CD4-positive, alpha-beta T cell (primary cell): ENCODE measurements around the gene RIOX2. TPM values are rescaled to one million over a fixed set of nuclear protein-coding genes. Genes with fewer than 3 reads are reported as not detected.

Source experiments
- ATAC-seq: fragments of 200-7000 bp; cut with Tn5 transposase; one replicate; pipeline ENCODE4 v1.10.0; 2022; ENCODE audit warnings: mild to moderate bottlenecking; ENCODE audit not compliant: poor library complexity
- CTCF ChIA-PET: fragments of 350-600 bp; sonication (Branson Sonifier 250); formaldehyde crosslinking; loops from one replicate; lab custom pipeline; 2021; ENCODE audit warnings: antibody characterized with exemption, inconsistent platforms; lab: Charles Lee
- POLR2A ChIA-PET: fragments of 350-600 bp; sonication (Branson Sonifier 250); formaldehyde crosslinking; loops from one replicate; lab custom pipeline; 2021; ENCODE audit warnings: antibody characterized with exemption, inconsistent platforms; lab: Charles Lee
- DNase-seq, 14 experiments: peaks; one replicate each; pipeline ENCODE4 v3.0.0-alpha.2; 2013 to 2020; ENCODE audit warnings: mixed read lengths in 2 of 14
- H3K27ac ChIP-seq, 2 donors: one replicate each; pipeline versions ENCODE4 v1.5.1 to v1.7.0; 2013; ENCODE audit warnings: low read length in 2 of 2, low read depth in 1 of 2, mild to moderate bottlenecking in 1 of 2
- H3K27me3 ChIP-seq, 2 experiments: 1 replicate in 1 of 2; 2 replicates in 1 of 2; pipeline versions ENCODE4 v1.6.1 to v1.7.0; 2013; ENCODE audit warnings: low read length in 2 of 2, control low read depth in 1 of 2, mild to moderate bottlenecking in 1 of 2, moderate library complexity in 1 of 2; ENCODE audit not compliant: insufficient read depth in 2 of 2, control insufficient read depth in 1 of 2
- H3K36me3 ChIP-seq: one replicate; pipeline ENCODE4 v1.6.1; 2013; ENCODE audit warnings: low read length, control low read depth; ENCODE audit not compliant: insufficient read depth
- H3K4me1 ChIP-seq: one replicate; pipeline ENCODE4 v1.6.1; 2013; ENCODE audit warnings: low read length, control low read depth; ENCODE audit not compliant: insufficient read depth
- H3K4me3 ChIP-seq: one replicate; pipeline ENCODE4 v1.5.1; 2013; ENCODE audit warnings: mild to moderate bottlenecking, low read length, moderate library complexity
- H3K9me3 ChIP-seq, 2 experiments: 1 replicate in 1 of 2; 2 replicates in 1 of 2; pipeline versions ENCODE4 v1.6.1 to v1.7.0; 2013; ENCODE audit warnings: low read length in 2 of 2, mild to moderate bottlenecking in 2 of 2, control low read depth in 1 of 2, moderate library complexity in 1 of 2; ENCODE audit not compliant: control insufficient read depth in 1 of 2, insufficient read depth in 1 of 2
- H3K27ac Mint-ChIP-seq: one replicate; pipeline ENCODE4 v1.8.0; 2020; ENCODE audit warnings: mixed read lengths
- H3K27me3 Mint-ChIP-seq: one replicate; pipeline ENCODE4 v1.8.0; 2021; ENCODE audit warnings: mixed read lengths
- H3K36me3 Mint-ChIP-seq: one replicate; pipeline ENCODE4 v1.8.0; 2021; ENCODE audit warnings: low read depth, mixed read lengths
- H3K4me1 Mint-ChIP-seq: one replicate; pipeline ENCODE4 v1.8.0; 2021; ENCODE audit warnings: low read depth, mixed read lengths
- H3K4me3 Mint-ChIP-seq: one replicate; pipeline ENCODE4 v1.8.0; 2020; ENCODE audit warnings: mild to moderate bottlenecking, mixed read lengths
- H3K9me3 Mint-ChIP-seq: one replicate; pipeline ENCODE4 v1.8.0; 2020; ENCODE audit warnings: mixed read lengths
- CTCF ChIP-seq: fragments of 200-600 bp; IDR thresholded peaks from one replicate; pipeline ENCODE4 v1.8.0; 2022; ENCODE audit warnings: antibody characterized with exemption, mild to moderate bottlenecking
- intact Hi-C, 2 experiments: fragments of 100-400 bp; cut with DNase I in 1 of 2; cut with micrococcal nuclease in 1 of 2; formaldehyde crosslinking; loops; one replicate each; pipeline versions ENCODE4 v1.15.1 to v1.9.0; 2023 to 2025; cut with DNase I, micrococcal nuclease
- total RNA-seq, 174 experiments: library from RNA in 2 of 174; stranded (reverse) in 2 of 174; gene quantifications; one replicate each; pipeline ENCODE4 v1.2.3 and lab custom pipeline; 2021 to 2026

The RIOX2 gene
- total RNA-seq, 2 experiments from 2014 or later: 13.1 to 13.5 TPM

- peaks cover 84% of the 10 kb centered on the region for H3K36me3 ChIP-seq
- no peak for TF ChIP-seq CTCF
- H3K36me3 Mint-ChIP-seq: peaks cover 85% of the 10 kb centered on the region
- H3K4me3 Mint-ChIP-seq: no peak overlapping the region
- H3K27ac Mint-ChIP-seq: no peak overlapping the region
- no peaks in the 10 kb centered on the region for H3K9me3 Mint-ChIP-seq
- ATAC-seq (no peak), DNase-seq (no peak)
- POLR2A ChIA-PET: interaction anchor here (1.5 kb wide), 1 partner anchor 8 kb away, joined by 3 read pairs; no protein-coding TSS in a partner anchor
- no peaks in the 10 kb centered on the region for H3K27me3 Mint-ChIP-seq
- H3K27ac ChIP-seq: no peak overlapping the region
- CTCF ChIA-PET: no interaction called here
- H3K4me1 Mint-ChIP-seq: peaks cover 23% of the 10 kb centered on the region
- intact Hi-C loops: no loop called here
- peaks cover 10% of the 10 kb centered on the region for H3K4me1 ChIP-seq
- H3K9me3 ChIP-seq: no peaks in the 10 kb centered on the region
- no peak overlapping the region for H3K4me3 ChIP-seq
- no peaks in the 10 kb centered on the region for H3K27me3 ChIP-seq
These were observed 13.4 kb downstream of the RIOX2 start for GRCh38 chr3:97958796-97959195.

- Histone ChIP-seq H3K27ac (no peak overlapping the region), H3K27me3 (no peaks in the 10 kb centered on the region), H3K36me3 (peaks cover 84% of the 10 kb centered on the region), H3K4me1 (peaks cover 9% of the 10 kb centered on the region), H3K9me3 (no peaks in the 10 kb centered on the region), H3K4me3 (no peak overlapping the region)
- intact Hi-C loops: no loop called here
- ATAC-seq (no peak), DNase-seq (no peak)
- H3K36me3 Mint-ChIP-seq: peaks cover 85% of the 10 kb centered on the region
- H3K4me1 Mint-ChIP-seq: peaks cover 19% of the 10 kb centered on the region
- H3K27me3 Mint-ChIP-seq: no peaks in the 10 kb centered on the region
- no peaks in the 10 kb centered on the region for H3K9me3 Mint-ChIP-seq
- no peak overlapping the region for H3K4me3 Mint-ChIP-seq
- H3K27ac Mint-ChIP-seq: no peak overlapping the region
- TF ChIP-seq CTCF: no peak
- ChIA-PET CTCF (no interaction called here), POLR2A (no interaction called here)
These were observed 13.8 kb downstream of the RIOX2 start for GRCh38 chr3:97958396-97958795.

GRCh38 chr3:97957617-97958311, 14.5 kb downstream of the RIOX2 start:
- no peak for ATAC-seq
- intact Hi-C loops: no loop called here
- no peak overlapping the region for H3K4me3 Mint-ChIP-seq
- CTCF ChIA-PET: no interaction called here
- H3K4me1 Mint-ChIP-seq: peaks cover 17% of the 10 kb centered on the region
- no peak overlapping the region for H3K27ac ChIP-seq
- peaks cover 84% of the 10 kb centered on the region for H3K36me3 ChIP-seq
- peaks cover 4% of the 10 kb centered on the region for H3K4me1 ChIP-seq
- H3K9me3 ChIP-seq: no peaks in the 10 kb centered on the region
- DNase-seq: no peak
- H3K27ac Mint-ChIP-seq: no peak overlapping the region
- TF ChIP-seq CTCF: no peak
- peaks cover 90% of the 10 kb centered on the region for H3K36me3 Mint-ChIP-seq
- no peaks in the 10 kb centered on the region for H3K9me3 Mint-ChIP-seq
- H3K4me3 ChIP-seq: no peak overlapping the region
- POLR2A ChIA-PET: no interaction called here
- H3K27me3 Mint-ChIP-seq: no peaks in the 10 kb centered on the region
- H3K27me3 ChIP-seq: no peaks in the 10 kb centered on the region
